Neural crest cell (in vitro differentiated cells): Measurements from ENCODE around the gene EFL1. TPM values are rescaled to one million over a fixed set of nuclear protein-coding genes. Genes with fewer than 3 reads are reported as not detected.

ENCODE experiments used
- DNase-seq: peaks from one replicate; pipeline ENCODE4 v3.0.0; 2021; ENCODE audit warnings: low read depth, mixed read lengths, low spot score
- H3K27ac Mint-ChIP-seq: one replicate; pipeline ENCODE4 v1.8.0; 2021; ENCODE audit warnings: mild to moderate bottlenecking, mixed read lengths; ENCODE audit not compliant: unreplicated experiment
- H3K27me3 Mint-ChIP-seq: 2 replicates; pipeline ENCODE4 v1.8.0; 2021; ENCODE audit warnings: low read depth, mild to moderate bottlenecking, mixed read lengths
- H3K36me3 Mint-ChIP-seq: 2 replicates; pipeline ENCODE4 v1.8.0; 2021; ENCODE audit warnings: low read depth, mild to moderate bottlenecking, mixed read lengths
- H3K4me1 Mint-ChIP-seq: 2 replicates; pipeline ENCODE4 v1.8.0; 2021; ENCODE audit warnings: mixed read lengths
- H3K4me3 Mint-ChIP-seq: one replicate; pipeline ENCODE4 v1.8.0; 2021; ENCODE audit warnings: mild to moderate bottlenecking, mixed read lengths
- H3K9me3 Mint-ChIP-seq: 2 replicates; pipeline ENCODE4 v1.8.0; 2021; ENCODE audit warnings: mixed read lengths
- total RNA-seq: library from RNA; stranded (reverse); gene quantifications from 2 replicates; pipeline ENCODE4 v1.2.1, GENCODE V29; 2021
- TF ChIP-seq, protein P1 (sequence below): fragments of 200-600 bp; sonication (generic); conservative IDR thresholded peaks from 2 replicates; pipeline ENCODE4 v1.5.0; 2021; ENCODE audit warnings: antibody characterized with exemption, mild to moderate bottlenecking

Gene EFL1
- total RNA-seq, 1 donor from 2014 or later: 28.5 TPM

DNA sequence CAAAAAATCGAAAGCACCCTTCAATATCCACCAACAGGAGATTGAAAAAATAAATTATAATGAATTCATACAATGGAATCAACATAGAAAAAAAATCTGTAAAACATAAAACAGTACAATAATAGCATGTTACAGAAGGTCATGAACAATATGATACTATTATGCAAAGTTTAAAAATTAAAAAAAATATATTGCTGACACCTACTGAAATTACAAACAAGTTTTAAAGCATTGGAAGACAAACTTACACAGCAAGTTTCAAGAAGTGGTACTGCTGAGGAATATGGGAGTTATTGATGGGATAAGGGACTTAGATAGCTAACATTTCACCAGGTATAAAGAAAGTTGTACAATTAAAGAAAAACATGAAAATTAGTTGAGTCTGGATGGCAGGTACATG lies 89.4 kb downstream of the EFL1 start:
- H3K27me3 Mint-ChIP-seq: no peaks in the 10 kb centered on the region
- H3K36me3 Mint-ChIP-seq: peaks cover 11% of the 10 kb centered on the region
- DNase-seq: no peak
- H3K4me3 Mint-ChIP-seq: no peak overlapping the region
- H3K4me1 Mint-ChIP-seq: no peaks in the 10 kb centered on the region
- TF ChIP-seq, protein P1, sequence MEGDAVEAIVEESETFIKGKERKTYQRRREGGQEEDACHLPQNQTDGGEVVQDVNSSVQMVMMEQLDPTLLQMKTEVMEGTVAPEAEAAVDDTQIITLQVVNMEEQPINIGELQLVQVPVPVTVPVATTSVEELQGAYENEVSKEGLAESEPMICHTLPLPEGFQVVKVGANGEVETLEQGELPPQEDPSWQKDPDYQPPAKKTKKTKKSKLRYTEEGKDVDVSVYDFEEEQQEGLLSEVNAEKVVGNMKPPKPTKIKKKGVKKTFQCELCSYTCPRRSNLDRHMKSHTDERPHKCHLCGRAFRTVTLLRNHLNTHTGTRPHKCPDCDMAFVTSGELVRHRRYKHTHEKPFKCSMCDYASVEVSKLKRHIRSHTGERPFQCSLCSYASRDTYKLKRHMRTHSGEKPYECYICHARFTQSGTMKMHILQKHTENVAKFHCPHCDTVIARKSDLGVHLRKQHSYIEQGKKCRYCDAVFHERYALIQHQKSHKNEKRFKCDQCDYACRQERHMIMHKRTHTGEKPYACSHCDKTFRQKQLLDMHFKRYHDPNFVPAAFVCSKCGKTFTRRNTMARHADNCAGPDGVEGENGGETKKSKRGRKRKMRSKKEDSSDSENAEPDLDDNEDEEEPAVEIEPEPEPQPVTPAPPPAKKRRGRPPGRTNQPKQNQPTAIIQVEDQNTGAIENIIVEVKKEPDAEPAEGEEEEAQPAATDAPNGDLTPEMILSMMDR: no peak
- no peak overlapping the region for H3K27ac Mint-ChIP-seq
- H3K9me3 Mint-ChIP-seq: no peaks in the 10 kb centered on the region

DNA sequence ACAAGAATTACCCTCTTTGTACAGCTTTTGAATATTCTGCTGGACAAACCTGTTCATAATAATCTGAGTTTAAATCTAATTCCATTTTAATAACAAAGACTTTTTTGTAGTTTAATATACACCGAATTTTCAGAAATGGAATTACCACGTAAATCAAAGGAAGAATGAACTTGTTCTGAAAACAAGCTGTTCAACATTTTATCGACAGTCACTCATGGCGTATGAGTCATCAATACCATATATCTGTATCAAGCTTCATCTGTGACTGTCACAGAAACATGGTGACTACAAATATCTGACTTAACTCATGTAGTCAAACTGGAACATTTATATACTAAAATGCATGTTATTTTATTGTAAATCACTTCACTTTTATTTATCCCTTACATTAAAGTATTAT lies 90.0 kb downstream of the EFL1 start:
- H3K4me3 Mint-ChIP-seq: no peak overlapping the region
- H3K27ac Mint-ChIP-seq: no peak overlapping the region
- peaks cover 11% of the 10 kb centered on the region for H3K36me3 Mint-ChIP-seq

DNA sequence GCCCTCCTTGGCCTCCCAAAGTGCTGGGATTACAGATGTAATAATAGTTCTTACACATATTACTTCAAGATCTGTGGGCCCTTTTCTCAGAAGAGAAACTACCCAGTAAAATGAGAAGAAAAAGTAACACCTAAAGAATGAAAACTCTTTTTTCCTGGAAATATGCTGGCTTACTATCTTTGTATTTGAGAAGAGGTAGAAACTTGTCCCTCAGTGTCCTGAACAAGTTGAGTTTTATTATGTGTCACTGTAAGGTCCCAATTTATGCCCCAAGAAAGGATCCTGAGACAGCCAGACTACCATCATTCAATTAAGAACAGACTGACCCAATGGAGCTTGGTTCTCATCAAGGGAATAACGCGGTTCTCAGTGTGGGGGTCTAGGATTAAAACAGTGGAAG lies 93.8 kb downstream of the EFL1 start:
- TF ChIP-seq, protein P1: no peak
- Mint-ChIP-seq H3K4me3 (no peak overlapping the region), H3K27ac (no peak overlapping the region), H3K36me3 (peaks cover 16% of the 10 kb centered on the region), H3K27me3 (no peaks in the 10 kb centered on the region), H3K9me3 (no peaks in the 10 kb centered on the region), H3K4me1 (peaks cover 18% of the 10 kb centered on the region)
- DNase-seq: no peak

More for the DNA sequence above, 90.0 kb downstream of the EFL1 start:
- TF ChIP-seq, protein P1: no peak
- H3K9me3 Mint-ChIP-seq: no peaks in the 10 kb centered on the region
- no peak for DNase-seq
- no peaks in the 10 kb centered on the region for H3K4me1 Mint-ChIP-seq
- no peaks in the 10 kb centered on the region for H3K27me3 Mint-ChIP-seq

DNA sequence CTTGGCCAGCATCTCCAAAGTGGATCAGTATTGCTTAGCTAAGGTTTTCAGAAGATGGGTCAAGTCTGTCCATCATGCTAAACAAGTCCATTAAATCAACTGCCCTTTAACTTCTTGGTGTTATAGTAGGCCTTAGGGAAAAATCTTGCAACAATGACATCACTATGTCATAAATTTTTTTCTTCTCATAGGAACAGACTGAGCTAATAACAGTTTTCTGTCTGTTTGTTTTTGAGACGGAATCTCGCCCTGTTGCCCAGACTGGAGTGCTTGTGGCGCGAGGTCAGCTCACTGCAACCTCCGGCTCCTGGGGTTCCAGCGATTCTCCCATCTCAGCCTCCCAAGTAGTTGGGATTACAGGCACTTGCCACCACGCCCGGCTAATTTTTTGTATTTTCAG lies 94.2 kb downstream of the EFL1 start:
- H3K27me3 Mint-ChIP-seq: no peaks in the 10 kb centered on the region
- DNase-seq: no peak
- H3K36me3 Mint-ChIP-seq: peaks cover 16% of the 10 kb centered on the region
- peaks cover 18% of the 10 kb centered on the region for H3K4me1 Mint-ChIP-seq
- H3K9me3 Mint-ChIP-seq: no peaks in the 10 kb centered on the region
- TF ChIP-seq, protein P1: no peak
- H3K4me3 Mint-ChIP-seq: no peak overlapping the region
- no peak overlapping the region for H3K27ac Mint-ChIP-seq

DNA sequence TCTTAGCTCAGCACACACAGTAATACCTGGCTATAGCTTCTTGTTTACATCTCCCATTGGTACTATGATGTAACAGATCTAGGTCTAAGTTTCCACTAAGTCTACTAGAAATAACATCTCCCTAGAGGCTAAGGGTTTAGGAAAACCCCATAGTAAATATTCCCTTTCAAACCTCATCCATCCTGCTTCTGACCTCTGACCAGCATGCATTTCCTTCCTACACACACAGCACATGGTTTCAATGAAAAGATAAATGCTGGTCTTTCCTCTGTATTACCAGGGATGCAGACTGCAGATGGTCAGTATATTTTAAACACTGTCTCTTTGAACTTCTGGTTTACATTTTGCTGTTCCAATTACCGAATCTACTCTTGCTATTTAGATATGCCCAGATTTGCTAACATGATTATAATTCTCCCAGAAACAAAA lies 96.6 kb downstream of the EFL1 start:
- DNase-seq: no peak
- Mint-ChIP-seq H3K27ac (no peak overlapping the region), H3K9me3 (no peaks in the 10 kb centered on the region), H3K27me3 (no peaks in the 10 kb centered on the region), H3K4me1 (peaks cover 33% of the 10 kb centered on the region), H3K36me3 (peaks cover 26% of the 10 kb centered on the region), H3K4me3 (no peak overlapping the region)
- TF ChIP-seq, protein P1: no peak

DNA sequence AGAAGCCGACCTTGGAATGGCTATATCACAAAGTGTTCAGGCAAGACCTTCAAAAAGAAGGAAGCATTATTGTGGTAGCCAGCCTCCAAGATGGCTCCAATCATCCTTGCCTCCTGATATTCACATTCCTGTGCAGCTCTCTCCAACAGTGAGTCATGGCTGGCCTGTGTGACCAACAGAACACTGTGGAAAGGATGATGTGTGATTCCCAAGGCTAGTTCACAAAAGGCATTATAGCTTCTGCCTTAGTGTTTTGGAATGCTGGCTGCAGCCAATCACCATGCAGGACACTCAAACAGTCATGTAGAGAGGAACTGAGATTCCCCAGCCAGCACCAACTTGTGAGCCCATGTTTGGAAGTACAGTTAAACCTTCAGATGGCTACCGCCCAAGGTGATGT lies 102.6 kb downstream of the EFL1 start:
- Mint-ChIP-seq H3K9me3 (no peaks in the 10 kb centered on the region), H3K27ac (no peak overlapping the region), H3K36me3 (peaks cover 20% of the 10 kb centered on the region), H3K4me3 (no peak overlapping the region), H3K27me3 (no peaks in the 10 kb centered on the region), H3K4me1 (peaks cover 20% of the 10 kb centered on the region)
- no peak for DNase-seq
- TF ChIP-seq, protein P1: no peak
